GM18951 (cell line): ENCODE measurements around the gene ZFR2.
"Not testable (repeated sequence)": the region's sequence is repeated elsewhere in the genome, so short reads cannot be mapped to it uniquely, and the experiment has no call there.

Experiments
- POLR2A ChIP-seq: IDR thresholded peaks from 4 replicates; pipeline ENCODE4 v1.6.1; 2011; ENCODE audit warnings: mild to moderate bottlenecking; ENCODE audit not compliant: insufficient read length, insufficient read depth; ENCODE audit errors: extremely low read depth
- in situ Hi-C: fragments of 300-500 bp; cut with MboI; formaldehyde crosslinking; loops from one replicate; pipeline ENCODE4 v1.12.0; 2022; ENCODE audit warnings: low sequenced_read_pairs, mixed read lengths, inconsistent platforms; ENCODE audit not compliant: unreplicated experiment

The ZFR2 gene

DNA sequence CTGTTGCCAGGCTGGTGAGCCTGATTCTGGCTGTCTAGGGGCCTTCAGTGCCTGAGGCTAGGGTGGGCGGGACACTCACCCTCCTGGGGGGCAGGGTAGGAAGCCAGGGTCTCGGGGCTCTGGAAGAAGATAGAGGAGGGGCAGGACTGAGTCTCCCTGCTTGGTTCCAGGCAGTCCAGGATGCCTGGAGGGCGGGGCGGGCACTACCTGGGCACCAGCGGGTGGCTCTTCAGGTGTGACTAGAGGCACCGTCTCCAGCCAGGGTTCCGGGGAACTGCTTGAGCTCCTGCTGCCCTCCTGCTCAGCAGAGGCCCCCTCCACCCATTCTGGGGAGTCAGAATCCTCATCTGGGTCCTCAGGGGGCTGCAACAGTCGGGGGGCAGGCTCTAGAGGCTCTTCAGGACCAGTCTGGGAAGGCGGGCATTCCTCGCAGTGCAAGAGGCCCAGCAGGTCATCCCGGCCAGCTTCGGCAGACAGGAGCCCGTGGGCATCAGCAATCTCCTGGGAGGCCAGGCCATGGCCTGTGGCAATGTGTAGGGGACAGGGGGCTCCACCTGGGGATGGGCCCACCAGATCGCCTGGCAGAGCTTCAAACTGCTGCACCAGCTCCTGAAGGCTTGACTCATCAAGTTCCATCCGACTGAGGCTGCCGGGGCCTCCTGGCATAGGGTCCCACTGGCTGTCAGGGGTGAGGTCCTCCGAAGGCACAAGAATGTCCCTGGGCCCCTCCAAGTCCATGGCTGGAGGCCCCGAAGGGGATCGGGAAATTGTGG lies 109.2 kb downstream of the ZFR2 start:
- in situ Hi-C loops: no loop called here
- no peak for TF ChIP-seq POLR2A

DNA sequence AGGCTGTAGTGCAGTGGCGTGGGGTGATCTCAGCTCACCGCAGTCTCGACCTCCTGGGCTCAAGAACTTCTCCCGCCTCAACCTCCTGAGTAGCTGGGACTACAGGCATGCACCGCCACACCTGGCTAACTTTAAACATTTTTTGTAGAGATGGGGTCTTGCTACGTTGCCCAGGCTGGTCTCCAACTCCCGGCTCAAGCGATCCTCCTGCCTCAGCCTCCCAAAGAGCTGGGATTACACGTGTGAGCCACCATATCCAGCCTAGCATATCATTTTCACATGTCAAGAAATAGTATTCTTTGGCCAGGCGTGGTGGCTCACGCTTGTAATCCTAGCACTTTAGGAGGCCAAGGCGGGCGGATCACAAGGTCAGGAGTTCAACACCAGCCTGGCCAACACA lies 110.5 kb downstream of the ZFR2 start:
- in situ Hi-C loops: not testable (repeated sequence)

DNA sequence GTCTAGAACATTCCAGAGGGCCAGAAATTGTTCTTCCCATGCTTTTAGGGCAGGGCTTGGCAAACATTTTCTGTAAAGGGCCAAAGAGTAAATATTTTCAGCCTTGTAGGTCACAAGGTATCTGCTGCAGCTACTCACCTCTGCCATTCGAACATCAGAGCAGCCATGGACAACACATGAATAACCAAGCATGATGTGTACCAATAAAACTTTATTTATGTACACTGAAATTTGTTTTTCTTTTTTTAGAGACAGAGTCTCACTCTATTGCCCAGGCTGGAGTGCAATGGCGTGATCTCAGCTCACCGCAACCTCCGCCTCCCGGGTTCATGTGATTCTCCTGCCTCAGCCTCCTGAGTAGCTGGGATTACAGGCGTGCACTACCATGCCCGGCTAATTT lies 111.1 kb downstream of the ZFR2 start:
- in situ Hi-C loops: not testable (repeated sequence)
